GM12892 (cell line): ENCODE measurements around the gene CMTM8.
A peak's percentile ranks its signal among the peaks of the same experiment; 100 is the strongest.

Source experiments
- DNase-seq: peaks from one replicate; pipeline ENCODE4 v3.0.0; 2011; ENCODE audit not compliant: insufficient read length
- FAIRE-seq: peaks from 2 replicates; lab custom pipeline; 2011; peaks lifted over from hg19 to GRCh38; lab: Jason Lieb, UNC
- POLR2A ChIP-seq: IDR thresholded peaks from 2 replicates; pipeline ENCODE4 v1.6.1; 2011; ENCODE audit warnings: low read depth, low read length, control low read depth
- POLR2AphosphoS5 ChIP-seq: IDR thresholded peaks from 2 replicates; pipeline ENCODE4 v1.6.1; 2011; ENCODE audit warnings: low read depth, low read length, control low read depth
- TAF1 ChIP-seq: IDR thresholded peaks from 2 replicates; pipeline ENCODE4 v1.6.1; 2011; ENCODE audit warnings: low read depth, mild to moderate bottlenecking, control low read depth, low read length, borderline replicate concordance

CMTM8 gene

GRCh38 chr3:32398531-32398930 is 160.1 kb downstream of the CMTM8 start:
- no peak for TF ChIP-seq POLR2A
- no peak for TF ChIP-seq TAF1
- TF ChIP-seq POLR2AphosphoS5, result no peak
- FAIRE-seq (no peak), DNase-seq (no peak)

- DNase-seq (no peak), FAIRE-seq (no peak)
Measured at GRCh38 chr3:32399030-32399620, 160.6 kb downstream of the CMTM8 start.

GRCh38 chr3:32401126-32401525 is 162.6 kb downstream of the CMTM8 start:
- no peak for TF ChIP-seq TAF1
- no peak for TF ChIP-seq POLR2AphosphoS5
- TF ChIP-seq POLR2A, result no peak
- no peak for FAIRE-seq
- no peak for DNase-seq

More at GRCh38 chr3:32399030-32399620, 160.6 kb downstream of the CMTM8 start:
- TF ChIP-seq TAF1, result no peak
- no peak for TF ChIP-seq POLR2AphosphoS5
- TF ChIP-seq POLR2A, result no peak

- FAIRE-seq, result peak; percentile 85
- TF ChIP-seq POLR2AphosphoS5 (no peak), TAF1 (no peak), POLR2A (no peak)
- peak; percentile 42 for DNase-seq
Measured at GRCh38 chr3:32401556-32402081, 163.1 kb downstream of the CMTM8 start.

- FAIRE-seq (no peak), DNase-seq (no peak)
- TF ChIP-seq TAF1 (no peak), POLR2A (no peak), POLR2AphosphoS5 (no peak)
Measured at GRCh38 chr3:32403663-32404062, 165.2 kb downstream of the CMTM8 start.

GRCh38 chr3:32404714-32405113 is 166.2 kb downstream of the CMTM8 start:
- DNase-seq (no peak), FAIRE-seq (no peak)
- TF ChIP-seq TAF1 (no peak), POLR2A (no peak), POLR2AphosphoS5 (no peak)

GRCh38 chr3:32405155-32405554 is 166.7 kb downstream of the CMTM8 start:
- FAIRE-seq, result no peak

GRCh38 chr3:32405711-32406323 is 167.3 kb downstream of the CMTM8 start:
- DNase-seq, result no peak
- no peak for FAIRE-seq
- TF ChIP-seq POLR2AphosphoS5 (no peak), TAF1 (no peak), POLR2A (no peak)

More at GRCh38 chr3:32405155-32405554, 166.7 kb downstream of the CMTM8 start:
- no peak for DNase-seq
- TF ChIP-seq POLR2AphosphoS5 (no peak), TAF1 (no peak), POLR2A (no peak)

GRCh38 chr3:32406486-32407408 is 168.3 kb downstream of the CMTM8 start:
- TF ChIP-seq TAF1 (no peak), POLR2A (no peak), POLR2AphosphoS5 (no peak)
- DNase-seq (no peak), FAIRE-seq (no peak)

- no peak for DNase-seq
- no peak for TF ChIP-seq POLR2A
- no peak for TF ChIP-seq TAF1
- TF ChIP-seq POLR2AphosphoS5, result no peak
Measured at GRCh38 chr3:32410367-32411246, 172.1 kb downstream of the CMTM8 start.

GRCh38 chr3:32411442-32411841 is 173.0 kb downstream of the CMTM8 start:
- no peak for FAIRE-seq
- DNase-seq, result no peak

More at GRCh38 chr3:32410367-32411246, 172.1 kb downstream of the CMTM8 start:
- FAIRE-seq, result no peak

More at GRCh38 chr3:32411442-32411841, 173.0 kb downstream of the CMTM8 start:
- TF ChIP-seq POLR2AphosphoS5 (no peak), TAF1 (no peak), POLR2A (no peak)
